GM23248 (cell line): Measurements from ENCODE around the gene APOH. TPM values are rescaled to one million over a fixed set of nuclear protein-coding genes. Genes with fewer than 3 reads are reported as not detected.

Experiments used
- DNase-seq: peaks from one replicate; pipeline ENCODE4 v3.0.0-alpha.2; 2015
- H2AFZ ChIP-seq: fragments of 200-600 bp; sonication (generic); 2 replicates; pipeline ENCODE4 v1.6.1; 2016; ENCODE audit warnings: antibody characterized with exemption
- H3F3A ChIP-seq: fragments of 200-600 bp; sonication (generic); 2 replicates; pipeline ENCODE4 v1.6.1; 2016; ENCODE audit warnings: mild to moderate bottlenecking, antibody characterized with exemption, mixed run types; ENCODE audit not compliant: insufficient read depth
- H3K27ac ChIP-seq: fragments of 200-600 bp; sonication (generic); 2 replicates; pipeline ENCODE4 v1.5.1; 2016; ENCODE audit warnings: mild to moderate bottlenecking
- H3K27me3 ChIP-seq: fragments of 200-600 bp; sonication (generic); replicated peaks from 2 replicates; pipeline ENCODE4 v1.6.1; 2016; ENCODE audit warnings: mild to moderate bottlenecking; ENCODE audit not compliant: insufficient read depth
- H3K36me3 ChIP-seq: fragments of 200-600 bp; sonication (generic); 2 replicates; pipeline ENCODE4 v1.6.1; 2016; ENCODE audit warnings: low read depth, mild to moderate bottlenecking
- H3K4me1 ChIP-seq: fragments of 200-600 bp; sonication (generic); 2 replicates; pipeline ENCODE4 v1.6.1; 2016; ENCODE audit warnings: mild to moderate bottlenecking; ENCODE audit not compliant: insufficient read depth
- H3K4me2 ChIP-seq: fragments of 200-600 bp; sonication (generic); one replicate; pipeline ENCODE4 v1.6.1; 2016; ENCODE audit warnings: mild to moderate bottlenecking; ENCODE audit not compliant: unreplicated experiment
- H3K4me3 ChIP-seq: fragments of 200-600 bp; sonication (generic); 2 replicates; pipeline ENCODE4 v1.5.1; 2016; ENCODE audit warnings: mild to moderate bottlenecking
- H3K79me2 ChIP-seq: fragments of 200-600 bp; sonication (generic); 2 replicates; pipeline ENCODE4 v1.6.1; 2016; ENCODE audit warnings: mild to moderate bottlenecking; ENCODE audit not compliant: insufficient read depth
- H3K9ac ChIP-seq: fragments of 200-600 bp; sonication (generic); 2 replicates; pipeline ENCODE4 v1.6.1; 2016; ENCODE audit warnings: mild to moderate bottlenecking
- H3K9me2 ChIP-seq: fragments of 200-600 bp; sonication (generic); 2 replicates; pipeline ENCODE4 v1.6.1; 2016; ENCODE audit warnings: mixed run types, mild to moderate bottlenecking, moderate library complexity; ENCODE audit not compliant: insufficient read depth
- H3K9me3 ChIP-seq: fragments of 200-600 bp; sonication (generic); one replicate; pipeline ENCODE4 v1.6.1; 2017; ENCODE audit warnings: low read depth
- H4K20me1 ChIP-seq: fragments of 200-600 bp; sonication (generic); 2 replicates; pipeline ENCODE4 v1.6.0; 2016; ENCODE audit not compliant: insufficient read depth
- EZH2 ChIP-seq: fragments of 200-600 bp; sonication (generic); IDR thresholded peaks from 2 replicates; pipeline ENCODE4 v1.6.1; 2018; ENCODE audit warnings: antibody characterized with exemption, mild to moderate bottlenecking; ENCODE audit not compliant: insufficient read depth, poor library complexity, severe bottlenecking
- EZH2phosphoT487 ChIP-seq: fragments of 200-600 bp; sonication (generic); IDR thresholded peaks from 2 replicates; pipeline ENCODE4 v1.6.1; 2018; ENCODE audit warnings: antibody characterized with exemption, moderate library complexity, mild to moderate bottlenecking, low read depth; ENCODE audit not compliant: insufficient read depth
- WGBS, 2 experiments: methylation state at CpG; one replicate each; pipeline ENCODE4 v1.1.6; 2015 to 2017; ENCODE audit warnings: low lambda C conversion rate in 2 of 2, low coverage in 1 of 2; ENCODE audit errors: missing lambda C conversion rate in 2 of 2; 5-methylcytosine and 5-hydroxymethylcytosine counted together
- in situ Hi-C: fragments of 300-500 bp; cut with MboI; formaldehyde crosslinking; loops from 2 replicates; pipeline ENCODE4 v1.15.0; 2020
- polyA plus RNA-seq: library from polyadenylated mRNA; unstranded; fragments of >200 nt; fragmentation: Nextera tagmentation; extraction: Ambion mirVana; gene quantifications from 2 replicates; pipeline ENCODE4 v1.2.1, GENCODE V29; 2016
- small RNA-seq: library from RNA; depleted of rRNA; stranded (forward); fragments of <200 nt; gene quantifications from one replicate; pipeline ENCODE3, GENCODE V24; 2014; ENCODE audit warnings: low read depth, low replicate concordance
- total RNA-seq: library from RNA; depleted of rRNA; stranded (reverse); fragments of >200 nt; shearing (Covaris generic); gene quantifications from 2 replicates; pipeline ENCODE4 v1.2.3, GENCODE V29; 2014; rRNA removed

The APOH gene
- total and polyA plus RNA-seq, 2 experiments from 2014 or later, result not detected

- in situ Hi-C loops, result loop anchor here (10.0 to 25.0 kb wide), 2 partner anchors 605 to 873 kb away; partner anchors contain the start of gene AXIN2
- Histone ChIP-seq H3K9me2 (no peaks in the 10 kb centered on the region), H3K27ac (no peak overlapping the region), H3F3A (no peaks in the 10 kb centered on the region), H3K4me2 (no peak overlapping the region), H3K4me1 (no peaks in the 10 kb centered on the region), H3K27me3 (no peaks in the 10 kb centered on the region), H3K36me3 (no peaks in the 10 kb centered on the region), H4K20me1 (no peaks in the 10 kb centered on the region), H3K79me2 (no peaks in the 10 kb centered on the region), H3K9ac (no peak overlapping the region), H3K9me3 (no peaks in the 10 kb centered on the region), H2AFZ (no peak overlapping the region), H3K4me3 (no peak overlapping the region)
- no peak for TF ChIP-seq EZH2
- TF ChIP-seq EZH2phosphoT487, result no peak
- WGBS, 2 experiments, result 48% methylated on average over 5 of the region's 5 CpGs
- DNase-seq, result no peak
These were observed 61.9 kb downstream of the APOH start for GRCh38 chr17:66167189-66167815.

DNA sequence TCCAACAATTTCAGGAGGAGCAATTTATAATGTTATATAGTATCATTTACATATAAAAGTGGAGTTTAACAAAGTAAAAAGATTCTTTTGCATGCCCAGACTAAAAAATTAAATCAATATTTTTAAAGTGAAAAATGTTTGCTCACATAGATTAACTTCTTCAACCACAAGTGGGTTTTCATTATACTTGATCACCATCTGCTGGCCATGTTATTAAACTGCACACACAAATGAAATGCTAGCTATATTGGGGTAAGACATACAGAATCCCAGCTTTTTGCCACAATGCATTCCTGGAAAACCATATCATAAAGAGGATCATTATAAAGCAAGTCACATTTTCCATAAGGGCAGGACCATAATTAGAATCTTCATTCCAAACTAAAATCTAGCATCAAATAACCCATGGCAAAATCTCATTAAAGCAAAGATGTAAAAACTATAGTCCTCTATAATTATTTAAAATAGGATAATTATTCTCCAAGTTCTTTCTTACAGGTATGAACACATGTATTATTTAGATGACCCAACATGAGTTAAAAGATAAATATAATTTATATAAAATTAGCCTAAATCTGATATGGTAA lies 63.6 kb downstream of the APOH start:
- no peaks in the 10 kb centered on the region for H3K36me3 ChIP-seq
- H3K27ac ChIP-seq, result no peak overlapping the region
- peak; percentile 66 for DNase-seq
- no peaks in the 10 kb centered on the region for H3F3A ChIP-seq
- H3K9ac ChIP-seq, result no peak overlapping the region
- H3K9me3 ChIP-seq, result no peaks in the 10 kb centered on the region
- H4K20me1 ChIP-seq, result no peaks in the 10 kb centered on the region
- TF ChIP-seq EZH2phosphoT487 (no peak), EZH2 (no peak)
- no peaks in the 10 kb centered on the region for H3K79me2 ChIP-seq
- H3K4me2 ChIP-seq, result no peak overlapping the region
- H3K4me3 ChIP-seq, result no peak overlapping the region
- no peaks in the 10 kb centered on the region for H3K9me2 ChIP-seq
- H3K4me1 ChIP-seq, result no peaks in the 10 kb centered on the region
- in situ Hi-C loops, result loop anchor here (10.0 to 25.0 kb wide), 2 partner anchors 603 to 871 kb away; partner anchors contain the start of gene AXIN2
- no peaks in the 10 kb centered on the region for H3K27me3 ChIP-seq
- no peak overlapping the region for H2AFZ ChIP-seq

Small RNA genes lying within 50 kb of the gene (small RNA-seq; reads per million reads assigned to genes)
- gene RNA5SP444, result not detected

Other genes starting within 250 kb of the APOH start
- gene CEP112, start 37.3 kb downstream of the APOH start, total RNA-seq, result 6.6 and 14.8 TPM in 2 replicates
- gene CEP112, start 37.3 kb downstream of the APOH start, polyA plus RNA-seq, result 7.2 and 8.1 TPM in 2 replicates
- 25.5 and 28.5 TPM in 2 replicates for gene PRKCA, start 73.2 kb upstream of the APOH start, total RNA-seq
- 17.1 and 17.3 TPM in 2 replicates for gene PRKCA, start 73.2 kb upstream of the APOH start, polyA plus RNA-seq